Measurements from ENCODE around the gene DDX23.

Gene DDX23

GRCh38 chr12:48851883-48852733 lies at the start of gene DDX23:
DDX23 (minus strand) TSS chr12:48852163; CDS start chr12:48845782, 6,381 bp downstream.
- peak; percentile 80 for DNase-seq (ENCODE audit: low read depth, low spot score)
- peaks cover 17% of the 10 kb centered on the region for H3K36me3 ChIP-seq (ENCODE audit: insufficient read depth, low read length)
- TF ChIP-seq POLR2AphosphoS5 (IDR thresholded peaks at IDR 0.05; ENCODE audit: borderline replicate concordance, low read depth, low read length) (peak; percentile 79), FOXP2 (optimal IDR thresholded peaks at IDR 0.05; ENCODE audit: control extremely low read depth, extremely low read length, insufficient read depth) (no peak), EZH2 (IDR thresholded peaks at IDR 0.05) (no peak)
- H3K27ac ChIP-seq: peak within 1 kb of the TSS; percentile 71
- peak within 1 kb of the TSS; percentile 94 for H3K9ac ChIP-seq (ENCODE audit: insufficient read length)
- no peaks in the 10 kb centered on the region for H3K9me3 ChIP-seq (ENCODE audit: low read depth, low read length)
- H3K4me3 ChIP-seq: peak within 1 kb of the TSS; percentile 96

- no peaks in the 10 kb centered on the region for H3K36me3 ChIP-seq (ENCODE audit: insufficient read depth, low read length)
- H3K9ac ChIP-seq (ENCODE audit: insufficient read length): no peak overlapping the region
- H3K4me3 ChIP-seq: no peak overlapping the region
- no peak overlapping the region for H3K27ac ChIP-seq
- TF ChIP-seq EZH2 (IDR thresholded peaks at IDR 0.05) (no peak), POLR2AphosphoS5 (IDR thresholded peaks at IDR 0.05; ENCODE audit: borderline replicate concordance, low read depth, low read length) (no peak), FOXP2 (optimal IDR thresholded peaks at IDR 0.05; ENCODE audit: control extremely low read depth, extremely low read length, insufficient read depth) (no peak)
- no peak for DNase-seq (ENCODE audit: low read depth, low spot score)
- H3K9me3 ChIP-seq (ENCODE audit: low read depth, low read length): no peaks in the 10 kb centered on the region
Measured at GRCh38 chr12:48901278-48901677, 49.3 kb upstream of the DDX23 start.

GRCh38 chr12:48899651-48900050 lies 47.7 kb upstream of the DDX23 start:
- Histone ChIP-seq H3K9ac (ENCODE audit: insufficient read length) (no peak overlapping the region), H3K27ac (no peak overlapping the region), H3K9me3 (ENCODE audit: low read depth, low read length) (no peaks in the 10 kb centered on the region), H3K36me3 (ENCODE audit: insufficient read depth, low read length) (no peaks in the 10 kb centered on the region), H3K4me3 (no peak overlapping the region)
- no peak for DNase-seq (ENCODE audit: low read depth, low spot score)
- TF ChIP-seq EZH2 (IDR thresholded peaks at IDR 0.05) (no peak), POLR2AphosphoS5 (IDR thresholded peaks at IDR 0.05; ENCODE audit: borderline replicate concordance, low read depth, low read length) (no peak), FOXP2 (optimal IDR thresholded peaks at IDR 0.05; ENCODE audit: control extremely low read depth, extremely low read length, insufficient read depth) (no peak)

- Histone ChIP-seq H3K27ac (no peak overlapping the region), H3K9me3 (ENCODE audit: low read depth, low read length) (no peaks in the 10 kb centered on the region), H3K4me3 (no peak overlapping the region), H3K36me3 (ENCODE audit: insufficient read depth, low read length) (no peaks in the 10 kb centered on the region), H3K9ac (ENCODE audit: insufficient read length) (no peak overlapping the region)
- TF ChIP-seq FOXP2 (optimal IDR thresholded peaks at IDR 0.05; ENCODE audit: control extremely low read depth, extremely low read length, insufficient read depth): no peak
- TF ChIP-seq EZH2 (IDR thresholded peaks at IDR 0.05): no peak
- TF ChIP-seq POLR2AphosphoS5 (IDR thresholded peaks at IDR 0.05; ENCODE audit: borderline replicate concordance, low read depth, low read length): no peak
- DNase-seq (ENCODE audit: low read depth, low spot score): no peak
Measured at GRCh38 chr12:48894271-48894670, 42.3 kb upstream of the DDX23 start.

GRCh38 chr12:48890657-48891418 lies 38.9 kb upstream of the DDX23 start:
- no peak for TF ChIP-seq FOXP2 (optimal IDR thresholded peaks at IDR 0.05; ENCODE audit: control extremely low read depth, extremely low read length, insufficient read depth)
- Histone ChIP-seq H3K9me3 (ENCODE audit: low read depth, low read length) (no peaks in the 10 kb centered on the region), H3K4me3 (peak overlapping the region; percentile 58), H3K27ac (no peak overlapping the region), H3K9ac (ENCODE audit: insufficient read length) (no peak overlapping the region), H3K36me3 (ENCODE audit: insufficient read depth, low read length) (no peaks in the 10 kb centered on the region)
- DNase-seq (ENCODE audit: low read depth, low spot score): no peak

- H3K9ac ChIP-seq (ENCODE audit: insufficient read length): no peak overlapping the region
- TF ChIP-seq POLR2AphosphoS5 (IDR thresholded peaks at IDR 0.05; ENCODE audit: borderline replicate concordance, low read depth, low read length) (no peak), EZH2 (IDR thresholded peaks at IDR 0.05) (no peak), FOXP2 (optimal IDR thresholded peaks at IDR 0.05; ENCODE audit: control extremely low read depth, extremely low read length, insufficient read depth) (no peak)
- no peak for DNase-seq (ENCODE audit: low read depth, low spot score)
- H3K27ac ChIP-seq: no peak overlapping the region
- no peaks in the 10 kb centered on the region for H3K36me3 ChIP-seq (ENCODE audit: insufficient read depth, low read length)
- H3K4me3 ChIP-seq: no peak overlapping the region
- H3K9me3 ChIP-seq (ENCODE audit: low read depth, low read length): no peaks in the 10 kb centered on the region
Measured at GRCh38 chr12:48889679-48890078, 37.7 kb upstream of the DDX23 start.

- TF ChIP-seq POLR2AphosphoS5 (IDR thresholded peaks at IDR 0.05; ENCODE audit: borderline replicate concordance, low read depth, low read length) (no peak), FOXP2 (optimal IDR thresholded peaks at IDR 0.05; ENCODE audit: control extremely low read depth, extremely low read length, insufficient read depth) (no peak), EZH2 (IDR thresholded peaks at IDR 0.05) (no peak)
- Histone ChIP-seq H3K27ac (no peak overlapping the region), H3K4me3 (no peak overlapping the region), H3K9ac (ENCODE audit: insufficient read length) (no peak overlapping the region), H3K36me3 (ENCODE audit: insufficient read depth, low read length) (no peaks in the 10 kb centered on the region), H3K9me3 (ENCODE audit: low read depth, low read length) (no peaks in the 10 kb centered on the region)
- no peak for DNase-seq (ENCODE audit: low read depth, low spot score)
Measured at GRCh38 chr12:48883305-48884161, 31.6 kb upstream of the DDX23 start.

- no peaks in the 10 kb centered on the region for H3K36me3 ChIP-seq (ENCODE audit: insufficient read depth, low read length)
- no peak overlapping the region for H3K9ac ChIP-seq (ENCODE audit: insufficient read length)
- no peaks in the 10 kb centered on the region for H3K9me3 ChIP-seq (ENCODE audit: low read depth, low read length)
- H3K4me3 ChIP-seq: no peak overlapping the region
- TF ChIP-seq POLR2AphosphoS5 (IDR thresholded peaks at IDR 0.05; ENCODE audit: borderline replicate concordance, low read depth, low read length) (no peak), EZH2 (IDR thresholded peaks at IDR 0.05) (no peak)
- no peak for DNase-seq (ENCODE audit: low read depth, low spot score)
- H3K27ac ChIP-seq: no peak overlapping the region
Measured at GRCh38 chr12:48882972-48883304, 31.0 kb upstream of the DDX23 start.
